IMR-90 (cell line): ENCODE data around the gene BMERB1. TPM values are rescaled to one million over a fixed set of nuclear protein-coding genes. Genes with fewer than 3 reads are reported as not detected.

Source experiments
- ATAC-seq: fragments of 200-7000 bp; cut with Tn5 transposase; 2 replicates; pipeline ENCODE4 v1.9.1; 2020; ENCODE audit warnings: low read depth, mild to moderate bottlenecking, moderate library complexity
- BruUV-seq: library from RNA; stranded (reverse); fragments of 400-500 nt; replicated peaks from 2 replicates; lab custom pipeline; 2021; lab: Mats Ljungman, UMichigan
- CTCF ChIA-PET: fragments of 300-600 bp; formaldehyde crosslinking; extraction: SDS; loops from one replicate; lab custom pipeline; 2021; ENCODE audit warnings: antibody characterized with exemption; lab: Yijun Ruan, JAX
- POLR2A ChIA-PET: fragments of 300-600 bp; sonication (Branson Sonifier 250); formaldehyde crosslinking; loops from one replicate; lab custom pipeline; 2022; ENCODE audit warnings: antibody characterized with exemption; ENCODE audit not compliant: unreplicated experiment; lab: Charles Lee
- DNase-seq: peaks from one replicate; pipeline ENCODE4 v3.0.0; 2013
- H2AFZ ChIP-seq: replicated peaks from 2 replicates; pipeline ENCODE3; 2013; ENCODE audit warnings: low read length, mild to moderate bottlenecking; ENCODE audit not compliant: poor library complexity
- H2AK5ac ChIP-seq: 2 replicates; pipeline ENCODE4 v1.6.1; 2013; ENCODE audit warnings: low read depth, low read length, inconsistent platforms
- H2AK9ac ChIP-seq: replicated peaks from 2 replicates; pipeline ENCODE3; 2013; ENCODE audit warnings: mild to moderate bottlenecking, low read depth, low read length, moderate library complexity; ENCODE audit not compliant: poor library complexity
- H2BK120ac ChIP-seq: 2 replicates; pipeline ENCODE4 v1.6.1; 2013; ENCODE audit warnings: low read depth, low read length, inconsistent platforms
- H2BK15ac ChIP-seq: 3 replicates; pipeline ENCODE4 v1.6.1; 2013; ENCODE audit warnings: low read depth, low read length, inconsistent platforms
- H2BK20ac ChIP-seq: 2 replicates; pipeline ENCODE4 v1.6.1; 2013; ENCODE audit warnings: low read depth, mild to moderate bottlenecking, inconsistent platforms, low read length, moderate library complexity
- H2BK5ac ChIP-seq: 2 replicates; pipeline ENCODE4 v1.6.1; 2013; ENCODE audit warnings: mild to moderate bottlenecking, low read depth, low read length, inconsistent platforms; ENCODE audit not compliant: poor library complexity, severe bottlenecking
- H3K14ac ChIP-seq: replicated peaks from 2 replicates; pipeline ENCODE4 v1.6.1; 2013; ENCODE audit warnings: low read depth, low read length, inconsistent platforms
- H3K18ac ChIP-seq: 2 replicates; pipeline ENCODE4 v1.6.1; 2013; ENCODE audit warnings: low read depth, low read length, control low read depth
- H3K23ac ChIP-seq: 2 replicates; pipeline ENCODE4 v1.6.1; 2013; ENCODE audit warnings: low read depth, low read length, inconsistent platforms
- H3K27ac ChIP-seq: 2 replicates; pipeline ENCODE4 v1.5.1; 2013; ENCODE audit warnings: mild to moderate bottlenecking, control low read depth, low read length; ENCODE audit not compliant: insufficient read depth
- H3K27me3 ChIP-seq: 2 replicates; pipeline ENCODE4 v1.6.1; 2013; ENCODE audit warnings: low read length; ENCODE audit not compliant: control insufficient read depth, insufficient read depth
- H3K36me3 ChIP-seq: 2 replicates; pipeline ENCODE4 v1.6.1; 2013; ENCODE audit warnings: low read length, mixed read lengths; ENCODE audit not compliant: control insufficient read depth, insufficient read depth
- H3K4ac ChIP-seq: 2 replicates; pipeline ENCODE4 v1.6.1; 2013; ENCODE audit warnings: low read depth, low read length, inconsistent platforms
- H3K4me1 ChIP-seq: 2 replicates; pipeline ENCODE4 v1.6.1; 2013; ENCODE audit warnings: low read length, mixed read lengths; ENCODE audit not compliant: control insufficient read depth, insufficient read depth
- H3K4me2 ChIP-seq: 2 replicates; pipeline ENCODE4 v1.6.1; 2013; ENCODE audit warnings: low read depth, mild to moderate bottlenecking, control low read depth, low read length, moderate library complexity
- H3K4me3 ChIP-seq: 2 replicates; pipeline ENCODE4 v1.5.1; 2013; ENCODE audit warnings: low read depth, mild to moderate bottlenecking, control low read depth, low read length, moderate library complexity; ENCODE audit not compliant: insufficient read depth
- H3K56ac ChIP-seq: 2 replicates; pipeline ENCODE4 v1.6.1; 2013; ENCODE audit warnings: low read length, inconsistent platforms; ENCODE audit not compliant: insufficient read depth; ENCODE audit errors: extremely low read depth
- H3K79me1 ChIP-seq, 2 experiments: 2 replicates each; pipeline ENCODE4 v1.6.1; 2013; ENCODE audit warnings: low read length in 2 of 2, inconsistent platforms in 1 of 2, low read depth in 1 of 2
- H3K9ac ChIP-seq: 2 replicates; pipeline ENCODE4 v1.6.1; 2013; ENCODE audit warnings: low read depth, low read length, control low read depth
- H3K9me1 ChIP-seq: 2 replicates; pipeline ENCODE4 v1.6.1; 2013; ENCODE audit warnings: low read length, inconsistent platforms; ENCODE audit not compliant: insufficient read depth
- H3K9me3 ChIP-seq: 2 replicates; pipeline ENCODE4 v1.6.1; 2013; ENCODE audit warnings: low read length; ENCODE audit not compliant: control insufficient read depth, insufficient read depth
- H4K20me1 ChIP-seq: 2 replicates; pipeline ENCODE4 v1.6.1; 2013; ENCODE audit warnings: low read length, inconsistent platforms; ENCODE audit not compliant: insufficient read depth
- H4K5ac ChIP-seq: 2 replicates; pipeline ENCODE4 v1.6.1; 2013; ENCODE audit warnings: mild to moderate bottlenecking, low read depth, low read length, control low read depth
- H4K8ac ChIP-seq, 2 experiments: 2 replicates each; pipeline ENCODE4 v1.6.1; 2013; ENCODE audit warnings: low read depth in 2 of 2, low read length in 2 of 2, control low read depth in 1 of 2, inconsistent platforms in 1 of 2
- H4K91ac ChIP-seq: 2 replicates; pipeline ENCODE4 v1.6.1; 2013; ENCODE audit warnings: low read depth, low read length, inconsistent platforms; ENCODE audit not compliant: insufficient read depth
- MAFK ChIP-seq: IDR thresholded peaks from 2 replicates; pipeline ENCODE4 v1.6.1; 2012; ENCODE audit warnings: low read depth, low read length, improper control_type of control experiment
- MAZ ChIP-seq: IDR thresholded peaks from 2 replicates; pipeline ENCODE4 v1.6.1; 2012; ENCODE audit warnings: low read depth, mild to moderate bottlenecking, low read length, improper control_type of control experiment, moderate library complexity, borderline replicate concordance
- MXI1 ChIP-seq: IDR thresholded peaks from 2 replicates; pipeline ENCODE4 v1.6.1; 2012; ENCODE audit warnings: low read depth, mild to moderate bottlenecking, low read length, moderate library complexity, borderline replicate concordance
- RAD21 ChIP-seq: IDR thresholded peaks from 2 replicates; pipeline ENCODE4 v1.6.1; 2012; ENCODE audit warnings: low read length, improper control_type of control experiment
- SMC3 ChIP-seq: fragments of 150-350 bp; IDR thresholded peaks from 2 replicates; pipeline ENCODE4 v1.6.1; 2016; ENCODE audit warnings: low read depth, mild to moderate bottlenecking, antibody characterized with exemption, low read length, moderate library complexity
- WGBS, 2 experiments: methylation state at CpG; one replicate each; pipeline versions ENCODE4 v1.1.5 to v1.1.7; 2013; ENCODE audit warnings: missing lambda C conversion rate in 2 of 2; ENCODE audit not compliant: insufficient read length in 1 of 2; ENCODE audit errors: extremely low coverage in 2 of 2; 5-methylcytosine and 5-hydroxymethylcytosine counted together
- dilution Hi-C: fragments of 300-500 bp; cut with HindIII; formaldehyde crosslinking; loops from one replicate; pipeline ENCODE4 v1.14.3; 2018; ENCODE audit warnings: low sequenced_read_pairs; ENCODE audit not compliant: unreplicated experiment
- in situ Hi-C: fragments of 300-500 bp; cut with MboI; formaldehyde crosslinking; loops from 3 replicates; pipeline ENCODE4 v1.14.3; 2019; ENCODE audit warnings: low sequenced_read_pairs, inconsistent platforms, mixed read lengths
- intact Hi-C: fragments of 100-400 bp; cut with micrococcal nuclease; formaldehyde crosslinking; loops from 2 replicates; pipeline ENCODE4 v1.10.0; 2022
- polyA plus RNA-seq, 3 experiments: library from polyadenylated mRNA; depleted of rRNA; stranded (reverse); fragments of >200 nt; gene quantifications; 2 replicates each; pipeline ENCODE4 v1.2.3, GENCODE V29; 2012; ENCODE audit warnings: low replicate concordance in 1 of 3
- total RNA-seq: library from RNA; depleted of rRNA; stranded (reverse); fragments of >200 nt; gene quantifications from 2 replicates; pipeline ENCODE4 v1.2.3, GENCODE V29; 2012
- TF ChIP-seq, protein P1 (sequence below): fragments of 150-350 bp; IDR thresholded peaks from 2 replicates; pipeline ENCODE4 v1.6.1; 2017; ENCODE audit warnings: mild to moderate bottlenecking, antibody characterized with exemption, low read length, low read depth

The BMERB1 gene
- total and polyA plus RNA-seq, 2 of the 4 experiments (the other 2 are of a cell fraction): 22.6 to 32.9 TPM

DNA sequence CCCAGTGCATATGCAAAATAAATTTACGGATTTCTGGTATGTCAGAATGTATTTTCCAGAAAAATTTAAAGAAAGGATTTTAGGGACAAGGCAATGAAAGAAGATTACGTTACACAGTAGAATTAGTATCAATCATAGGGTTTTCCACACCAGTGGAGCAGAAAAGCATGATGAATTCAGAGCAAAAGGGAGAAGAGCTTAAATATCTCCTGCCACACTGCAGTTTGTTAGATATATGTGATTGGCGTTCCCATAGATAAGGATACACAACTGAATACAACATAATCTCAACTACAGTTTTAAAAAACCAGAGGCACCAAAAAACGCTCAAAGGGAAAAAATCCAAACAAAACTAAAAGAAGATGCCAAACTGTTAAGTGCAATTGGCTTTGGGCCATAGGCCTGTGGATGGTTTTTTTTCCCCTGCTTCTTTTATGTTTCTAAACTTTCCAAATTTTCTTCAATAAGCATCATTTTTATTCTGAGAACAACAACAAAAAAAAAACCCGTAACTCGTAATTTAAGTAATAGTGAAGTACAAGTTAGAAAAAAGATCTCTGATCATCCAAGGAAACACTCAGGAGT, 186.3 kb downstream of the BMERB1 start:
- ChIA-PET POLR2A (no interaction called here), CTCF (no interaction called here)
- no peak overlapping the region for H3K4me2 ChIP-seq
- no peak overlapping the region for H2BK15ac ChIP-seq
- H3K9me1 ChIP-seq: peaks cover 21% of the 10 kb centered on the region
- no peak overlapping the region for H2BK5ac ChIP-seq
- H2BK20ac ChIP-seq: no peak overlapping the region
- no peak overlapping the region for H3K27ac ChIP-seq
- H3K36me3 ChIP-seq: peaks cover 55% of the 10 kb centered on the region
- in situ Hi-C loops (no loop called here), dilution Hi-C loops (no loop called here), intact Hi-C loops (no loop called here)
- H3K9me3 ChIP-seq: no peaks in the 10 kb centered on the region
- no peaks in the 10 kb centered on the region for H3K27me3 ChIP-seq
- no peak overlapping the region for H4K8ac ChIP-seq
- peaks cover 0 to 10% of the 10 kb centered on the region in 2 experiments; a peak in 1 of 4 replicates for H3K79me1 ChIP-seq
- WGBS, 2 experiments: 100% methylated on average over 2 of the region's 6 CpGs; no CpG with 5 or more reads in 1 of the 2 experiments
- H3K4ac ChIP-seq: no peak overlapping the region
- no peak overlapping the region for H2BK120ac ChIP-seq
- no peak overlapping the region for H3K14ac ChIP-seq
- H2AK9ac ChIP-seq: no peak overlapping the region
- no peak overlapping the region for H2AFZ ChIP-seq
- H3K56ac ChIP-seq: no peak overlapping the region
- DNase-seq: no peak
- H3K23ac ChIP-seq: no peak overlapping the region
- H3K4me1 ChIP-seq: peaks cover 9% of the 10 kb centered on the region
- H2AK5ac ChIP-seq: no peak overlapping the region
- H4K20me1 ChIP-seq: no peaks in the 10 kb centered on the region
- no peak for TF ChIP-seq MXI1
- no peak for TF ChIP-seq MAFK
- TF ChIP-seq, protein P1, sequence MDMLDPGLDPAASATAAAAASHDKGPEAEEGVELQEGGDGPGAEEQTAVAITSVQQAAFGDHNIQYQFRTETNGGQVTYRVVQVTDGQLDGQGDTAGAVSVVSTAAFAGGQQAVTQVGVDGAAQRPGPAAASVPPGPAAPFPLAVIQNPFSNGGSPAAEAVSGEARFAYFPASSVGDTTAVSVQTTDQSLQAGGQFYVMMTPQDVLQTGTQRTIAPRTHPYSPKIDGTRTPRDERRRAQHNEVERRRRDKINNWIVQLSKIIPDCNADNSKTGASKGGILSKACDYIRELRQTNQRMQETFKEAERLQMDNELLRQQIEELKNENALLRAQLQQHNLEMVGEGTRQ: no peak
- TF ChIP-seq SMC3: no peak
- TF ChIP-seq MAZ: no peak
- TF ChIP-seq RAD21: no peak
- no peak overlapping the region for H4K5ac ChIP-seq
- no peak for ATAC-seq
- H3K9ac ChIP-seq: no peak overlapping the region
- no TSS peak for BruUV-seq
- no peak overlapping the region for H4K91ac ChIP-seq
- no peak overlapping the region for H3K18ac ChIP-seq
- H3K4me3 ChIP-seq: no peak overlapping the region
